ENCODE data around the gene MAGI2. TPM values are rescaled to one million over a fixed set of nuclear protein-coding genes. Genes with fewer than 3 reads are reported as not detected.

The MAGI2 gene
- total and polyA plus RNA-seq, 2 experiments from 2014 or later = 3.5 to 4.1 TPM

DNA sequence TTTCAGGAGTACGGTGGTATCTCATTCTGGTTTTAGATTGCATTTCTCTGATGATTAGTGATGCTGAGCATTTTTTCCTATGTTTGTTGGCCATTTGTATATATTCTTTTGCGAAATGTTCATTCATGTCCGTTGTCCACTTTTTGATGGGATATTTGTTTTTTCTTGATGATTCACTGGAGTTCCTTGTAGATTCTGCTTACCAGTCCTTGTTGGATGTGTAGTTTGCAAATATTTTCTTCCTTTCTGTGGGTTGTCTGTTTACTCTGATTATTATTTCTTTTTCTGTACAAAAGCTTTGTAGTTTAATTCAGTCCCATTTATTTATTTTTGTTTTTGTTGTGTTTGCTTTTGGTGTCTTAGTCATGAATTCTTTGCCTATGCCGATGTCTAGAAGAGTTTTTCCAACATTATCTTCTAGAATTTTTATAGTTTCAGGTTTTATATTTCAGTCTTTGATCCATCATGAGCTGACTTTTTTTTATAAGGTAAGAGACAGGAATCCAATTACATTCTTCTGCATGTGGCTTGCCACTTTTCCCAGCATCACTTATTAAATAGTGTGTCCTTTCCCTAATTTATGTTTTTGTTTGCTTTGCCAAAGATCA, 320.5 kb downstream of the MAGI2 start:
- no peak for DNase-seq
- in situ Hi-C loops (cut with MboI) = no loop called here
- Histone ChIP-seq H3K4me2 (ENCODE audit: unreplicated experiment) (no peak overlapping the region), H3F3A (ENCODE audit: insufficient read depth) (0 out of 2 replicates have a peak, but pooled peaks cover under 1% of the 10 kb centered on the region), H3K4me3 (no peak overlapping the region), H3K79me2 (ENCODE audit: insufficient read depth) (no peaks in the 10 kb centered on the region), H3K9me3 (ENCODE audit: low read depth) (no peaks in the 10 kb centered on the region), H3K9ac (no peak overlapping the region), H3K9me2 (ENCODE audit: insufficient read depth) (no peaks in the 10 kb centered on the region; the same call in 1 of the 2 replicates), H2AFZ (no peak overlapping the region), H3K36me3 (ENCODE audit: low read depth) (no peaks in the 10 kb centered on the region), H3K4me1 (ENCODE audit: insufficient read depth) (no peaks in the 10 kb centered on the region), H3K27me3 (replicated peaks; ENCODE audit: insufficient read depth) (no peaks in the 10 kb centered on the region), H4K20me1 (ENCODE audit: insufficient read depth) (no peaks in the 10 kb centered on the region), H3K27ac (no peak overlapping the region)
- no peak for TF ChIP-seq EZH2 (IDR thresholded peaks at IDR 0.05; ENCODE audit: insufficient read depth, poor library complexity, severe bottlenecking)
- WGBS, 2 experiments (ENCODE audit: low coverage in 1 of 2, low lambda C conversion rate in 2 of 2, missing lambda C conversion rate in 2 of 2) = 89 to 95% methylated on average over 4 of the region's 4 CpGs

DNA sequence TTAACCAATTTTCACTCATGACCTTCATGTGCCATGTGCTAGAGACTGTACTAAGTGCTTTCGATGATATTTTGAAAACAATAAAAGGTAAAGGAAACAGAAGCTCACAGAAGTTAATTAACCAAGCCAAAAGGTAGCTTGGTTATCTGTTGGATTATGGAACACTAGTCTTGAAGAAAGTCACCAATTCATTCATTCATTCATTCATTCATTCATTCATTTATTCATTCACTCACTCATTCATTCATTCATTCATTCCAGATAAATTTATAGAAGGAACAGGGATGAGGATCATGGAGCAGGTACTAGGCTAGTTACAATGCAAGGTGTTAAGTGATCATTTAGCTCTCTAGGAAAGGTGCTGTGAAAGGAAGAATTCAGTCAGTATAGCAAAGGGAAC, 322.8 kb downstream of the MAGI2 start:
- Histone ChIP-seq H3F3A (ENCODE audit: insufficient read depth) (no peaks in the 10 kb centered on the region), H3K9me3 (ENCODE audit: low read depth) (no peaks in the 10 kb centered on the region), H4K20me1 (ENCODE audit: insufficient read depth) (no peaks in the 10 kb centered on the region), H3K27ac (no peak overlapping the region), H3K79me2 (ENCODE audit: insufficient read depth) (no peaks in the 10 kb centered on the region), H2AFZ (no peak overlapping the region), H3K9me2 (ENCODE audit: insufficient read depth) (no peaks in the 10 kb centered on the region; the same call in 1 of the 2 replicates), H3K4me1 (ENCODE audit: insufficient read depth) (no peaks in the 10 kb centered on the region), H3K36me3 (ENCODE audit: low read depth) (no peaks in the 10 kb centered on the region), H3K4me3 (no peak overlapping the region), H3K4me2 (ENCODE audit: unreplicated experiment) (no peak overlapping the region), H3K27me3 (replicated peaks; ENCODE audit: insufficient read depth) (no peaks in the 10 kb centered on the region), H3K9ac (no peak overlapping the region)
- TF ChIP-seq EZH2phosphoT487 (IDR thresholded peaks at IDR 0.05; ENCODE audit: insufficient read depth, low read depth) = no peak
- no peak for TF ChIP-seq EZH2 (IDR thresholded peaks at IDR 0.05; ENCODE audit: insufficient read depth, poor library complexity, severe bottlenecking)
- in situ Hi-C loops (cut with MboI) = no loop called here
- DNase-seq = no peak
- 96 to 97% methylated on average over 1 of the region's 1 CpG for WGBS, 2 experiments (ENCODE audit: low coverage in 1 of 2, low lambda C conversion rate in 2 of 2, missing lambda C conversion rate in 2 of 2)

DNA sequence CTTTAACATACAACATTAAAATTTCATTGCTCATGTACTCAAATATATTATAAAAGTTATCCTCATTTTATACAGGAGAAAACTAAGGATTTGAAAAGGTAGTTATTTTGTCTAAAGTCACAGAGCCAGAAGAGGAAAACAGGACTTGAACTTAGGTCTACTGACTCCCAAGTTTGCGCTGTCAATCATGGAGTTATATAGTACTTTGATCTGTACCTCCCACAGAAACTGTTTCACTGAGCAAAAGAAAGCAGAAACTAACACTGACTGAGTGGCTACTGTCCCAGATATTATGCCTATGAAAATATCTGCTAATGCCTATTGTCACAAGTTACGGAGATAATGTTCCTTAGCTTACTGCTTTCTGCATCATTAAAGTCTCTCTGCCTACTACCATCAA, 329.1 kb downstream of the MAGI2 start:
- peaks cover 3% of the 10 kb centered on the region; the same call in 1 of the 2 replicates for H4K20me1 ChIP-seq (ENCODE audit: insufficient read depth)
- no peaks in the 10 kb centered on the region for H3F3A ChIP-seq (ENCODE audit: insufficient read depth)
- H3K4me3 ChIP-seq = no peak overlapping the region
- no peaks in the 10 kb centered on the region for H3K36me3 ChIP-seq (ENCODE audit: low read depth)
- H3K4me1 ChIP-seq (ENCODE audit: insufficient read depth) = peaks cover 6% of the 10 kb centered on the region; the same call in 1 of the 2 replicates
- no peak for DNase-seq
- H3K27ac ChIP-seq = no peak overlapping the region
- no peak overlapping the region for H2AFZ ChIP-seq
- H3K9ac ChIP-seq = no peak overlapping the region
- H3K27me3 ChIP-seq (replicated peaks; ENCODE audit: insufficient read depth) = no peaks in the 10 kb centered on the region
- 92 to 96% methylated on average over 2 of the region's 2 CpGs for WGBS, 2 experiments (ENCODE audit: low coverage in 1 of 2, low lambda C conversion rate in 2 of 2, missing lambda C conversion rate in 2 of 2)
- H3K4me2 ChIP-seq (ENCODE audit: unreplicated experiment) = no peak overlapping the region
- H3K79me2 ChIP-seq (ENCODE audit: insufficient read depth) = no peaks in the 10 kb centered on the region
- in situ Hi-C loops (cut with MboI) = no loop called here
- TF ChIP-seq EZH2phosphoT487 (IDR thresholded peaks at IDR 0.05; ENCODE audit: insufficient read depth, low read depth) = no peak
- TF ChIP-seq EZH2 (IDR thresholded peaks at IDR 0.05; ENCODE audit: insufficient read depth, poor library complexity, severe bottlenecking) = no peak
- H3K9me2 ChIP-seq (ENCODE audit: insufficient read depth) = no peaks in the 10 kb centered on the region
- H3K9me3 ChIP-seq (ENCODE audit: low read depth) = no peaks in the 10 kb centered on the region

GRCh38 chr7:79118143-79118542, 335.3 kb downstream of the MAGI2 start:
- H3F3A ChIP-seq (ENCODE audit: insufficient read depth) = no peaks in the 10 kb centered on the region
- DNase-seq = peak; percentile 7
- no peak overlapping the region for H3K4me3 ChIP-seq
- peaks cover 18% of the 10 kb centered on the region for H3K4me1 ChIP-seq (ENCODE audit: insufficient read depth)
- TF ChIP-seq EZH2 (IDR thresholded peaks at IDR 0.05; ENCODE audit: insufficient read depth, poor library complexity, severe bottlenecking) (no peak), EZH2phosphoT487 (IDR thresholded peaks at IDR 0.05; ENCODE audit: insufficient read depth, low read depth) (no peak)
- H3K27ac ChIP-seq = no peak overlapping the region
- no peaks in the 10 kb centered on the region for H3K79me2 ChIP-seq (ENCODE audit: insufficient read depth)
- H2AFZ ChIP-seq = no peak overlapping the region
- no peaks in the 10 kb centered on the region for H3K36me3 ChIP-seq (ENCODE audit: low read depth)
- no peaks in the 10 kb centered on the region for H3K9me3 ChIP-seq (ENCODE audit: low read depth)
- in situ Hi-C loops (cut with MboI) = no loop called here
- peaks cover 3% of the 10 kb centered on the region; the same call in 1 of the 2 replicates for H4K20me1 ChIP-seq (ENCODE audit: insufficient read depth)
- H3K27me3 ChIP-seq (replicated peaks; ENCODE audit: insufficient read depth) = no peaks in the 10 kb centered on the region
- 22 to 33% methylated on average over 1 of the region's 1 CpG for WGBS, 2 experiments (ENCODE audit: low coverage in 1 of 2, low lambda C conversion rate in 2 of 2, missing lambda C conversion rate in 2 of 2)
- H3K4me2 ChIP-seq (ENCODE audit: unreplicated experiment) = peak overlapping the region; percentile 24
- H3K9ac ChIP-seq = no peak overlapping the region
- H3K9me2 ChIP-seq (ENCODE audit: insufficient read depth) = no peaks in the 10 kb centered on the region
